CD14-positive monocyte (primary cell): ENCODE results near the gene ATF7IP2. TPM values are rescaled to one million over a fixed set of nuclear protein-coding genes. Genes with fewer than 3 reads are reported as not detected.
"Not testable (repeated sequence)": the region's sequence is repeated elsewhere in the genome, so short reads cannot be mapped to it uniquely, and the experiment has no call there.

Experiments
- DNase-seq, 3 donors: peaks; one replicate each; pipeline ENCODE4 v3.0.0-alpha.2; 2011 to 2022
- H2AFZ ChIP-seq: 2 replicates; pipeline ENCODE4 v1.6.0; 2012; ENCODE audit warnings: mild to moderate bottlenecking, low read depth, low read length, inconsistent platforms; ENCODE audit not compliant: insufficient read depth, poor library complexity, severe bottlenecking
- H3K27ac ChIP-seq, 2 donors: 1 replicate in 1 of 2; 2 replicates in 1 of 2; pipeline ENCODE4 v1.5.1; 2012 to 2013; ENCODE audit warnings: low read length in 2 of 2, control low read depth in 1 of 2, inconsistent platforms in 1 of 2, low read depth in 1 of 2, mild to moderate bottlenecking in 1 of 2
- H3K27me3 ChIP-seq, 2 donors: one replicate each; pipeline versions ENCODE4 v1.6.0 to v1.6.1; 2011 to 2013; ENCODE audit warnings: low read length in 2 of 2; ENCODE audit not compliant: control insufficient read depth in 2 of 2, insufficient read depth in 2 of 2
- H3K36me3 ChIP-seq, 2 donors: replicated peaks in 1 of 2; 1 replicate in 1 of 2; 2 replicates in 1 of 2; pipeline versions ENCODE4 v1.5.1 to v1.6.1; 2012 to 2013; ENCODE audit warnings: low read length in 2 of 2, control low read depth in 1 of 2, inconsistent platforms in 1 of 2, mild to moderate bottlenecking in 1 of 2; ENCODE audit not compliant: insufficient read depth in 2 of 2, control insufficient read depth in 1 of 2
- H3K4me1 ChIP-seq, 2 donors: 1 replicate in 1 of 2; 2 replicates in 1 of 2; pipeline versions ENCODE4 v1.5.1 to v1.6.1; 2012 to 2013; ENCODE audit warnings: low read length in 2 of 2, control low read depth in 1 of 2, inconsistent platforms in 1 of 2, mild to moderate bottlenecking in 1 of 2, moderate library complexity in 1 of 2; ENCODE audit not compliant: insufficient read depth in 2 of 2, control insufficient read depth in 1 of 2
- H3K4me2 ChIP-seq: replicated peaks from 2 replicates; pipeline ENCODE3; 2012; ENCODE audit warnings: low read length, moderate library complexity, mild to moderate bottlenecking; ENCODE audit not compliant: poor library complexity, severe bottlenecking; ENCODE audit errors: extremely low read depth
- H3K4me3 ChIP-seq, 3 experiments: fragments of 200-600 bp in 1 of 3; sonication (generic) in 1 of 3; replicated peaks in 1 of 3; 1 replicate in 2 of 3; 2 replicates in 1 of 3; pipeline ENCODE4 v1.5.1; 2011 to 2013; ENCODE audit warnings: low read length in 3 of 3, mild to moderate bottlenecking in 3 of 3, control low read depth in 2 of 3, low read depth in 2 of 3, inconsistent platforms in 1 of 3, moderate library complexity in 1 of 3
- H3K79me2 ChIP-seq: 2 replicates; pipeline ENCODE4 v1.6.0; 2012; ENCODE audit warnings: mild to moderate bottlenecking, control low read depth, inconsistent platforms, low read length, moderate library complexity; ENCODE audit not compliant: insufficient read depth
- H3K9ac ChIP-seq: 2 replicates; pipeline ENCODE4 v1.6.0; 2017; ENCODE audit warnings: low read length, mild to moderate bottlenecking; ENCODE audit not compliant: insufficient read depth, poor library complexity, severe bottlenecking
- H3K9me3 ChIP-seq, 2 donors: replicated peaks in 1 of 2; 1 replicate in 1 of 2; 2 replicates in 1 of 2; pipeline versions ENCODE4 v1.5.1 to v1.6.1; 2012 to 2013; ENCODE audit warnings: low read length in 2 of 2, control low read depth in 1 of 2; ENCODE audit not compliant: control insufficient read depth in 1 of 2, insufficient read depth in 1 of 2
- H4K20me1 ChIP-seq: 2 replicates; pipeline ENCODE4 v1.6.0; 2012; ENCODE audit warnings: mild to moderate bottlenecking, low read length, control low read depth, moderate library complexity; ENCODE audit not compliant: insufficient read depth
- H3K27ac Mint-ChIP-seq, 7 donors: one replicate each; pipeline ENCODE4 v1.8.0; 2020; ENCODE audit warnings: mild to moderate bottlenecking in 7 of 7, mixed read lengths in 7 of 7, moderate library complexity in 6 of 7, inconsistent platforms in 2 of 7
- H3K27me3 Mint-ChIP-seq, 3 donors: one replicate each; pipeline ENCODE4 v1.8.0; 2021 to 2022; ENCODE audit warnings: low read depth in 3 of 3, mild to moderate bottlenecking in 3 of 3, mixed read lengths in 3 of 3, moderate library complexity in 3 of 3, inconsistent platforms in 1 of 3
- H3K36me3 Mint-ChIP-seq, 2 donors: one replicate each; pipeline ENCODE4 v1.8.0; 2020; ENCODE audit warnings: mixed read lengths in 2 of 2, inconsistent platforms in 1 of 2, mild to moderate bottlenecking in 1 of 2
- H3K4me1 Mint-ChIP-seq: one replicate; pipeline ENCODE4 v1.8.0; 2020; ENCODE audit warnings: mild to moderate bottlenecking, mixed read lengths
- H3K4me3 Mint-ChIP-seq, 2 donors: one replicate each; pipeline ENCODE4 v1.8.0; 2020; ENCODE audit warnings: mild to moderate bottlenecking in 2 of 2, mixed read lengths in 2 of 2, moderate library complexity in 1 of 2
- H3K9me3 Mint-ChIP-seq, 7 donors: one replicate each; pipeline ENCODE4 v1.8.0; 2020 to 2022; ENCODE audit warnings: mixed read lengths in 7 of 7, mild to moderate bottlenecking in 6 of 7, moderate library complexity in 6 of 7, inconsistent platforms in 2 of 7
- WGBS: methylation state at CpG from one replicate; pipeline ENCODE4 v1.1.5; 2013; ENCODE audit warnings: missing lambda C conversion rate; ENCODE audit not compliant: insufficient coverage; 5-methylcytosine and 5-hydroxymethylcytosine counted together
- intact Hi-C, 2 donors: fragments of 100-400 bp; cut with micrococcal nuclease; formaldehyde crosslinking; loops; one replicate each; pipeline versions ENCODE4 v1.15.0 to v1.15.1; 2023
- polyA plus RNA-seq, 3 donors: library from polyadenylated mRNA; depleted of rRNA in 1 of 3; unstranded in 2 of 3; stranded (reverse) in 1 of 3; fragments of 300-500 nt in 2 of 3; fragments of >200 nt in 1 of 3; fragmentation: Illumina TruSeq in 2 of 3; gene quantifications; 1 replicate in 2 of 3; 2 replicates in 1 of 3; pipeline ENCODE4 v1.2.3, GENCODE V29; 2012 to 2021
- TF ChIP-seq, protein P1 (sequence below): fragments of 200-600 bp; IDR thresholded peaks from one replicate; pipeline ENCODE4 v1.8.0; 2022; ENCODE audit warnings: antibody characterized with exemption, mild to moderate bottlenecking

The ATF7IP2 gene
- polyA plus RNA-seq, 3 donors: 8.7 to 36.4 (median 11.9) TPM

DNA sequence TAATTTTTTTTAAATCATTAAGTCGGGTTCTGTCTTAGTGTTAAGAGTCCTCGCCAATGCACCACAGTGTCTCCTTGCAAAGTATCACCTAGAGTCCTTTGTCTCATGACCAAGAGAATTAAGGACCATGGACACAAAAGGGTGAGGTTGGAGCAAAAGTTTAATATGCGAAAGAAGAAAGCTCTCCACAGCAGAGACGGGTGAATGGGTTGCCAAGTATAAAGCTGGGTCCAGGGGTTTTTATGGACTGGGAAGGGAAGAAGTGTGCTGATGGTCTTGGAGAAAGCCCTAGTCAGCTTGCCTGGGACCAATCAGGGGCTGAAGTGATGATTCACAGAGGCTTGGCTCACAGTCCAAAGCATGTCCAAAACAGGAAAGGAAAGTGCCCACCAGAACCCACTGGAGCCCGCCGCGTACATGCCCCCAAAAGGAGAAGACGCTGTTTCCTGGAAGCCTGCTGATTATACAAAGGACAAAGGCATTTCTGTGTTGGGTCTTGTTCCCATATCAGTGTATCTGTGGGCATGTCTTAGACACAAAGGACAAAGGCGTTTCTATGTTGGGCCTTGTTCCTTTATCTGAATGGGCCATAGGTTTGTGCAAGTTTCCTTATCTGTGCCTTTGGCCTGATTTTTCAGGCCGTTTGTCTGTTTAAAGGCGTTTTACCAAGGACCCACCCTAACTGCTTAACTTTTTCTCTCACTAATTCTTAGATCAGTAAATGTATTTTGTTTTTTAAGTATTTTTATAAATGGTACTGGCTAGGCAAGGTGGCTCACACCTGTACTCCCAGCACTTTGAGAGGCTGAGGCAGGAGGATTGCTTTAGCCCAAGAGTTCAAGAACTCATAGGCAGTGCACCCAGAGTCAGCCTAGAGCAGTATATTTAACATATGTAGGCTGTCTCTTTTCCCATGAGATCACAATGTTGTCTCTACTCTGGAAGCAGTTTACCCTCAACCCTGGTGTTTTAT is 28.7 kb upstream of the ATF7IP2 start:
- Mint-ChIP-seq H3K27ac (no peak overlapping the region), H3K27me3 (peaks cover 3 to 12% (median 8%) of the 10 kb centered on the region in 3 donors), H3K36me3 (no peaks in the 10 kb centered on the region), H3K4me3 (no peak overlapping the region), H3K9me3 (peaks cover 8 to 37% (median 23%) of the 10 kb centered on the region in 7 donors), H3K4me1 (no peaks in the 10 kb centered on the region)
- Histone ChIP-seq H3K27ac (no peak overlapping the region), H3K4me1 (no peaks in the 10 kb centered on the region), H3K4me2 (no peak overlapping the region), H3K9ac (no peak overlapping the region), H3K4me3 (no peak overlapping the region), H2AFZ (no peak overlapping the region), H3K79me2 (no peaks in the 10 kb centered on the region), H4K20me1 (no peaks in the 10 kb centered on the region), H3K36me3 (no peaks in the 10 kb centered on the region), H3K27me3 (no peaks in the 10 kb centered on the region), H3K9me3 (peaks cover 0 to 26% of the 10 kb centered on the region in 2 donors)
- 84% methylated on average over 7 of the region's 11 CpGs for whole genome bisulfite sequencing
- intact Hi-C loops: no loop called here
- no peak for DNase-seq
- TF ChIP-seq, protein P1, sequence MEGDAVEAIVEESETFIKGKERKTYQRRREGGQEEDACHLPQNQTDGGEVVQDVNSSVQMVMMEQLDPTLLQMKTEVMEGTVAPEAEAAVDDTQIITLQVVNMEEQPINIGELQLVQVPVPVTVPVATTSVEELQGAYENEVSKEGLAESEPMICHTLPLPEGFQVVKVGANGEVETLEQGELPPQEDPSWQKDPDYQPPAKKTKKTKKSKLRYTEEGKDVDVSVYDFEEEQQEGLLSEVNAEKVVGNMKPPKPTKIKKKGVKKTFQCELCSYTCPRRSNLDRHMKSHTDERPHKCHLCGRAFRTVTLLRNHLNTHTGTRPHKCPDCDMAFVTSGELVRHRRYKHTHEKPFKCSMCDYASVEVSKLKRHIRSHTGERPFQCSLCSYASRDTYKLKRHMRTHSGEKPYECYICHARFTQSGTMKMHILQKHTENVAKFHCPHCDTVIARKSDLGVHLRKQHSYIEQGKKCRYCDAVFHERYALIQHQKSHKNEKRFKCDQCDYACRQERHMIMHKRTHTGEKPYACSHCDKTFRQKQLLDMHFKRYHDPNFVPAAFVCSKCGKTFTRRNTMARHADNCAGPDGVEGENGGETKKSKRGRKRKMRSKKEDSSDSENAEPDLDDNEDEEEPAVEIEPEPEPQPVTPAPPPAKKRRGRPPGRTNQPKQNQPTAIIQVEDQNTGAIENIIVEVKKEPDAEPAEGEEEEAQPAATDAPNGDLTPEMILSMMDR: no peak

DNA sequence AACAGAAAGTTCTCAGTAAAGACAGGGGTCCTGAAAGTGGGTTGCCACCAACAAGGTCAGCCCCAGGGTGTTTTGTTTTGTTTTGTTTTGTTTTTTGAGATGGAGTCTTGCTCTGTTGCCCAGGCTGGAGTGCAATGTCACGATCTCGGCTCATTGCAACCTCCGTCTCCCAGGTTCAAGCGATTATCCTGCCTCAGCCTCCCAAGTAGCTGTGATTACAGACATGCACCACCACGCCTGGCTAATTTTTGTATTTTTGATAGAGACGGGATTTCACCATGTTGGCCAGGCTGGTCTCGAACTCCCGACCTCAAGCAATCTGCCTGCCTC is 24.1 kb upstream of the ATF7IP2 start:
- H3K27me3 Mint-ChIP-seq, DNase-seq, H3K36me3 ChIP-seq, intact Hi-C loops, H3K4me2 ChIP-seq, H3K27ac ChIP-seq, H3K4me3 Mint-ChIP-seq, H4K20me1 ChIP-seq, H3K4me3 ChIP-seq, H3K79me2 ChIP-seq, H3K4me1 Mint-ChIP-seq, H2AFZ ChIP-seq, H3K9ac ChIP-seq, H3K36me3 Mint-ChIP-seq, H3K4me1 ChIP-seq, H3K27me3 ChIP-seq, H3K27ac Mint-ChIP-seq: not testable (repeated sequence)
- peaks cover 3 to 16% (median 6%) of the 10 kb centered on the region in 7 donors for H3K9me3 Mint-ChIP-seq
- WGBS: 100% methylated on average over 7 of the region's 8 CpGs
- H3K9me3 ChIP-seq: peaks cover 0 to 11% of the 10 kb centered on the region in 2 donors
